ENCODE data around the gene GABRR1. TPM values are rescaled to one million over a fixed set of nuclear protein-coding genes. Genes with fewer than 3 reads are reported as not detected.
"Not testable (repeated sequence)": the region's sequence is repeated elsewhere in the genome, so short reads cannot be mapped to it uniquely, and the experiment has no call there.

Gene GABRR1
- total RNA-seq, 1 donor = not detected

- peaks cover 4% of the 10 kb centered on the region for H3K27me3 ChIP-seq (ENCODE audit: insufficient read depth, low read length)
- H3K36me3 ChIP-seq (ENCODE audit: insufficient read depth, low read length) = no peaks in the 10 kb centered on the region
- no peak for DNase-seq (ENCODE audit: insufficient read length, low spot score, missing footprints)
- H3K4me3 ChIP-seq (ENCODE audit: insufficient read depth, low read length) = no peak overlapping the region
- H3K9me3 ChIP-seq (ENCODE audit: low read depth, low read length) = no peaks in the 10 kb centered on the region
- H3K4me2 ChIP-seq (ENCODE audit: insufficient read depth, low read length) = no peak overlapping the region
- no peaks in the 10 kb centered on the region for H3K79me2 ChIP-seq (ENCODE audit: insufficient read depth, low read length)
- H2AFZ ChIP-seq (ENCODE audit: low read length) = no peak overlapping the region
- H3K4me1 ChIP-seq (ENCODE audit: insufficient read depth, low read length) = no peaks in the 10 kb centered on the region
- no peak for TF ChIP-seq CTCF (IDR thresholded peaks at IDR 0.05; ENCODE audit: extremely low read depth, low read depth, low read length)
- no peaks in the 10 kb centered on the region for H4K20me1 ChIP-seq (ENCODE audit: insufficient read depth, low read length)
- H3K27ac ChIP-seq (ENCODE audit: low read depth, low read length) = no peak overlapping the region
These were observed 85.1 kb downstream of the GABRR1 start for GRCh38 chr6:89132057-89132456.

GRCh38 chr6:89131599-89131998, 85.6 kb downstream of the GABRR1 start:
- H3K4me3 ChIP-seq (ENCODE audit: insufficient read depth, low read length) = no peak overlapping the region
- no peaks in the 10 kb centered on the region for H3K79me2 ChIP-seq (ENCODE audit: insufficient read depth, low read length)
- H3K36me3 ChIP-seq (ENCODE audit: insufficient read depth, low read length) = no peaks in the 10 kb centered on the region
- H4K20me1 ChIP-seq (ENCODE audit: insufficient read depth, low read length) = no peaks in the 10 kb centered on the region
- no peaks in the 10 kb centered on the region for H3K4me1 ChIP-seq (ENCODE audit: insufficient read depth, low read length)
- H2AFZ ChIP-seq (ENCODE audit: low read length) = no peak overlapping the region
- peaks cover 4% of the 10 kb centered on the region for H3K27me3 ChIP-seq (ENCODE audit: insufficient read depth, low read length)
- H3K9me3 ChIP-seq (ENCODE audit: low read depth, low read length) = no peaks in the 10 kb centered on the region
- no peak for DNase-seq (ENCODE audit: insufficient read length, low spot score, missing footprints)
- no peak overlapping the region for H3K27ac ChIP-seq (ENCODE audit: low read depth, low read length)
- no peak overlapping the region for H3K4me2 ChIP-seq (ENCODE audit: insufficient read depth, low read length)
- no peak for TF ChIP-seq CTCF (IDR thresholded peaks at IDR 0.05; ENCODE audit: extremely low read depth, low read depth, low read length)

- H3K79me2 ChIP-seq (ENCODE audit: insufficient read depth, low read length); H3K36me3 ChIP-seq (ENCODE audit: insufficient read depth, low read length): not testable (repeated sequence)
These were observed 88.9 kb downstream of the GABRR1 start for GRCh38 chr6:89128256-89128671.

More at GRCh38 chr6:89128256-89128671, 88.9 kb downstream of the GABRR1 start:
- not testable (repeated sequence) for H3K27ac ChIP-seq (ENCODE audit: low read depth, low read length); H3K4me3 ChIP-seq (ENCODE audit: insufficient read depth, low read length); H3K9me3 ChIP-seq (ENCODE audit: low read depth, low read length); H3K4me2 ChIP-seq (ENCODE audit: insufficient read depth, low read length); H4K20me1 ChIP-seq (ENCODE audit: insufficient read depth, low read length); H3K4me1 ChIP-seq (ENCODE audit: insufficient read depth, low read length); H2AFZ ChIP-seq (ENCODE audit: low read length); H3K27me3 ChIP-seq (ENCODE audit: insufficient read depth, low read length); DNase-seq (ENCODE audit: insufficient read length, low spot score, missing footprints)

Other genes with a start within 250 kb of the GABRR1 start
- 95.2 and 98.1 TPM in 2 replicates for gene PNRC1, start 136.6 kb downstream of the GABRR1 start, total RNA-seq
- gene SRSF12, start 99.3 kb downstream of the GABRR1 start, total RNA-seq = under 0.01 and 0.29 TPM in 2 replicates
- gene PM20D2, start 71.3 kb downstream of the GABRR1 start, total RNA-seq = 2.4 and 2.9 TPM in 2 replicates
- not detected in 2 replicates for gene GABRR2, start 97.9 kb upstream of the GABRR1 start, total RNA-seq
- gene UBE2J1, start 135.4 kb upstream of the GABRR1 start, total RNA-seq = 44.5 and 45.7 TPM in 2 replicates
- 3.3 and 4.7 TPM in 2 replicates for gene RRAGD, start 194.9 kb upstream of the GABRR1 start, total RNA-seq
- gene ANKRD6, start 215.8 kb upstream of the GABRR1 start, total RNA-seq = 11.2 and 11.5 TPM in 2 replicates